HCT116 (cell line): ENCODE data around the gene DHRS2. TPM values are rescaled to one million over a fixed set of nuclear protein-coding genes. Genes with fewer than 3 reads are reported as not detected.

Experiments
- ATAC-seq: fragments of 200-7000 bp; cut with Tn5 transposase; 2 replicates; pipeline ENCODE4 v1.9.1; 2020; ENCODE audit warnings: mild to moderate bottlenecking, moderate library complexity
- BruUV-seq: library from RNA; stranded (reverse); fragments of 400-500 nt; replicated peaks from 2 replicates; lab custom pipeline; 2021; lab: Mats Ljungman, UMichigan
- CTCF ChIA-PET: fragments of 300-600 bp; sonication (Branson Sonifier 250); formaldehyde crosslinking; loops from one replicate; lab custom pipeline; 2021; ENCODE audit warnings: antibody characterized with exemption; lab: Charles Lee
- POLR2A ChIA-PET: fragments of 300-600, 350-600 bp; sonication (Branson Sonifier 250); formaldehyde crosslinking; loops from one replicate; lab custom pipeline; 2021; ENCODE audit warnings: antibody characterized with exemption; lab: Charles Lee
- RAD21 ChIA-PET, 2 experiments: fragments of 300-600 bp; sonication (Branson Sonifier 250); formaldehyde crosslinking; loops; one replicate each; lab custom pipeline; 2023; ENCODE audit warnings: low total read pairs in 2 of 2; ENCODE audit not compliant: uncharacterized antibody in 2 of 2, unreplicated experiment in 2 of 2, low non-redundant PET in 1 of 2; lab: Charles Lee
- DNase-seq: peaks from one replicate; pipeline ENCODE4 v3.0.0-alpha.2; 2010; ENCODE audit warnings: low read depth, low spot score
- H2AFZ ChIP-seq: fragments of 200-600 bp; shearing (Covaris generic), sonication (generic); 2 replicates; pipeline ENCODE4 v1.6.1; 2017; ENCODE audit warnings: low read depth, mixed run types, mixed read lengths, antibody characterized with exemption, low read length; ENCODE audit not compliant: poor library complexity, severe bottlenecking
- H3K27ac ChIP-seq: 2 replicates; pipeline ENCODE4 v1.5.1; 2012; ENCODE audit warnings: low read depth, low read length
- H3K27me3 ChIP-seq: fragments of 200-600 bp; sonication (generic); 2 replicates; pipeline ENCODE4 v1.6.1; 2016; ENCODE audit warnings: mixed run types, low read length, mixed read lengths; ENCODE audit not compliant: insufficient read depth
- H3K36me3 ChIP-seq, 2 experiments: fragments of 200-500 bp in 1 of 2; fragments of 200-600 bp in 1 of 2; sonication (Bioruptor generic) in 1 of 2; sonication (generic) in 1 of 2; 2 replicates each; pipeline versions ENCODE4 v1.5.1 to v1.6.1; 2014 to 2016; ENCODE audit warnings: low read length in 2 of 2, inconsistent platforms in 1 of 2, mixed read lengths in 1 of 2, mixed run types in 1 of 2; ENCODE audit not compliant: insufficient read depth in 2 of 2, control insufficient read depth in 1 of 2
- H3K4me1 ChIP-seq, 2 experiments: fragments of 200-600 bp in 1 of 2; sonication (generic) in 1 of 2; 2 replicates each; pipeline versions ENCODE4 v1.5.1 to v1.6.1; 2012 to 2017; ENCODE audit warnings: low read length in 2 of 2, inconsistent platforms in 1 of 2, mild to moderate bottlenecking in 1 of 2, mixed read lengths in 1 of 2, mixed run types in 1 of 2, moderate library complexity in 1 of 2; ENCODE audit not compliant: insufficient read depth in 2 of 2, control insufficient read depth in 1 of 2
- H3K4me2 ChIP-seq: fragments of 200-600 bp; sonication (generic); 2 replicates; pipeline ENCODE4 v1.6.1; 2017; ENCODE audit warnings: mixed run types, low read length, mixed read lengths
- H3K4me3 ChIP-seq, 2 experiments: fragments of 200-600 bp in 1 of 2; sonication (generic) in 1 of 2; replicated peaks in 1 of 2; 2 replicates each; pipeline ENCODE4 v1.5.1; 2011 to 2016; ENCODE audit warnings: low read length in 2 of 2, control low read depth in 1 of 2, low read depth in 1 of 2, mild to moderate bottlenecking in 1 of 2, mixed read lengths in 1 of 2, mixed run types in 1 of 2
- H3K79me2 ChIP-seq: fragments of 200-600 bp; sonication (generic); 2 replicates; pipeline ENCODE4 v1.6.1; 2017; ENCODE audit warnings: mild to moderate bottlenecking, mixed run types, low read length, moderate library complexity, mixed read lengths; ENCODE audit not compliant: insufficient read depth
- H3K9ac ChIP-seq: fragments of 200-600 bp; sonication (generic); 2 replicates; pipeline ENCODE4 v1.6.1; 2016; ENCODE audit warnings: low read length, mixed read lengths
- H3K9me2 ChIP-seq: fragments of 200-600 bp; sonication (generic), shearing (Covaris generic); 2 replicates; pipeline ENCODE4 v1.6.1; 2017; ENCODE audit warnings: mixed run types, mild to moderate bottlenecking, moderate library complexity; ENCODE audit not compliant: insufficient read depth
- H3K9me3 ChIP-seq, 2 experiments: fragments of 200-500 bp in 1 of 2; fragments of 200-600 bp in 1 of 2; sonication (Bioruptor generic) in 1 of 2; sonication (generic) in 1 of 2; 2 replicates each; pipeline ENCODE4 v1.6.1; 2014 to 2017; ENCODE audit warnings: low read length in 2 of 2, mixed read lengths in 2 of 2, inconsistent platforms in 1 of 2, low read depth in 1 of 2, mild to moderate bottlenecking in 1 of 2, mixed run types in 1 of 2, moderate library complexity in 1 of 2; ENCODE audit not compliant: control insufficient read depth in 1 of 2, insufficient read depth in 1 of 2
- H4K20me1 ChIP-seq: fragments of 200-600 bp; sonication (generic), shearing (Covaris generic); 2 replicates; pipeline ENCODE4 v1.6.1; 2017; ENCODE audit warnings: mixed run types, mild to moderate bottlenecking, moderate library complexity; ENCODE audit not compliant: insufficient read depth
- CBX3 ChIP-seq: IDR thresholded peaks from 2 replicates; pipeline ENCODE4 v1.6.1; 2012; ENCODE audit warnings: low read depth
- CTCF ChIP-seq, 3 experiments: fragments of 200-600 bp in 1 of 3; sonication (generic) in 1 of 3; IDR thresholded peaks in 2 of 3; conservative IDR thresholded peaks in 1 of 3; 2 replicates each; pipeline ENCODE4 v1.5.1; 2012 to 2017; ENCODE audit warnings: low read depth in 2 of 3, low read length in 2 of 3, antibody characterized with exemption in 1 of 3, borderline replicate concordance in 1 of 3, control low read depth in 1 of 3, mild to moderate bottlenecking in 1 of 3, mixed read lengths in 1 of 3, mixed run types in 1 of 3, moderate library complexity in 1 of 3; ENCODE audit not compliant: insufficient read depth in 1 of 3
- EGR1 ChIP-seq: IDR thresholded peaks from 2 replicates; pipeline ENCODE4 v1.6.1; 2012; ENCODE audit warnings: low read depth
- ELF1 ChIP-seq: IDR thresholded peaks from 2 replicates; pipeline ENCODE4 v1.6.1; 2012; ENCODE audit warnings: low read depth, borderline replicate concordance
- EZH2 ChIP-seq: fragments of 200-600 bp; sonication (generic); IDR thresholded peaks from 2 replicates; pipeline ENCODE4 v1.6.1; 2017; ENCODE audit warnings: antibody characterized with exemption, mixed run types
- EZH2phosphoT487 ChIP-seq: fragments of 200-600 bp; IDR thresholded peaks from 2 replicates; pipeline ENCODE4 v1.6.1; 2018; ENCODE audit warnings: antibody characterized with exemption, borderline replicate concordance
- FOSL1 ChIP-seq: IDR thresholded peaks from 2 replicates; pipeline ENCODE4 v1.6.1; 2012; ENCODE audit warnings: low read depth
- JUND ChIP-seq: IDR thresholded peaks from 2 replicates; pipeline ENCODE4 v1.6.1; 2012
- MAX ChIP-seq: IDR thresholded peaks from 2 replicates; pipeline ENCODE4 v1.6.1; 2012
- POLR2A ChIP-seq: IDR thresholded peaks from 2 replicates; pipeline ENCODE4 v1.7.0; 2011; ENCODE audit warnings: borderline replicate concordance; ENCODE audit not compliant: insufficient read depth, insufficient read length; ENCODE audit errors: extremely low read depth
- POLR2AphosphoS5 ChIP-seq: IDR thresholded peaks from 2 replicates; pipeline ENCODE4 v1.6.1; 2011; ENCODE audit warnings: mild to moderate bottlenecking, low read depth, low read length, moderate library complexity
- REST ChIP-seq: IDR thresholded peaks from 2 replicates; pipeline ENCODE4 v1.6.1; 2012; ENCODE audit warnings: low read depth
- TCF7L2 ChIP-seq: IDR thresholded peaks from 2 replicates; pipeline ENCODE4 v1.7.0; 2011; ENCODE audit warnings: borderline replicate concordance, inconsistent platforms; ENCODE audit not compliant: insufficient read depth, insufficient read length; ENCODE audit errors: extremely low read depth
- YY1 ChIP-seq: IDR thresholded peaks from 2 replicates; pipeline ENCODE4 v1.6.1; 2011; ENCODE audit warnings: low read length, low read depth, moderate library complexity, mild to moderate bottlenecking; ENCODE audit not compliant: insufficient replicate concordance; ENCODE audit errors: extremely low read depth
- ZFX ChIP-seq: fragments of 450-650 bp; IDR thresholded peaks from 2 replicates; pipeline ENCODE4 v1.6.1; 2017
- ZNF274 ChIP-seq: fragments of 200-500 bp; sonication (Bioruptor generic); IDR thresholded peaks from 2 replicates; pipeline ENCODE4 v1.6.1; 2014; ENCODE audit warnings: mild to moderate bottlenecking, low read depth, low read length, inconsistent platforms
- intact Hi-C: fragments of 100-400 bp; cut with micrococcal nuclease; formaldehyde crosslinking; loops from 2 replicates; pipeline ENCODE4 v1.10.0; 2022
- total RNA-seq: library from RNA; stranded (reverse); gene quantifications from one replicate; pipeline ENCODE4 v1.2.1, GENCODE V29; 2021; ENCODE audit not compliant: unreplicated experiment

Gene DHRS2
- total RNA-seq, 1 experiment from 2014 or later, result 10.0 TPM

- Histone ChIP-seq H3K4me1 (no peaks in the 10 kb centered on the region), H3K79me2 (no peaks in the 10 kb centered on the region), H3K27me3 (no peaks in the 10 kb centered on the region), H3K9ac (no peak overlapping the region), H3K9me2 (no peaks in the 10 kb centered on the region), H3K36me3 (no peaks in the 10 kb centered on the region), H3K4me3 (no peak overlapping the region), H3K27ac (no peak overlapping the region), H3K4me2 (no peak overlapping the region), H2AFZ (no peak overlapping the region), H3K9me3 (peaks cover 12 to 21% of the 10 kb centered on the region in 2 experiments; a peak in 3 of 4 replicates), H4K20me1 (no peaks in the 10 kb centered on the region)
- DNase-seq (peak; percentile 10), ATAC-seq (no peak)
- TF ChIP-seq POLR2AphosphoS5 (no peak), CBX3 (peak; percentile 18; the same call in 1 of the 2 replicates)
- intact Hi-C loops, result no loop called here
- RAD21 ChIA-PET, result no interaction called here
- POLR2A ChIA-PET, result no interaction called here
- BruUV-seq, result no TSS peak
- CTCF ChIA-PET, result no interaction called here
Observed at GRCh38 chr14:23624830-23625404, 11.2 kb upstream of the DHRS2 start.

- Histone ChIP-seq H3K4me3 (no peak overlapping the region), H3K4me1 (peaks cover 4 to 6% of the 10 kb centered on the region in 2 experiments; a peak in 3 of 4 replicates), H3K36me3 (no peaks in the 10 kb centered on the region), H3K9ac (no peak overlapping the region), H3K27me3 (no peaks in the 10 kb centered on the region), H4K20me1 (no peaks in the 10 kb centered on the region), H3K79me2 (no peaks in the 10 kb centered on the region), H3K9me2 (no peaks in the 10 kb centered on the region), H3K4me2 (no peak overlapping the region), H3K9me3 (peaks cover 12 to 21% of the 10 kb centered on the region in 2 experiments; a peak in 3 of 4 replicates), H2AFZ (no peak overlapping the region), H3K27ac (no peak overlapping the region)
- no peak for ATAC-seq
- intact Hi-C loops, result no loop called here
- ChIA-PET CTCF (no interaction called here), POLR2A (no interaction called here), RAD21 (no interaction called here)
- DNase-seq, result no peak
- BruUV-seq, result no TSS peak
- TF ChIP-seq CTCF (IDR thresholded peaks at IDR 0.05 in 2 of 3, conservative IDR thresholded peaks at IDR 0.05 in 1 of 3; ENCODE audit: borderline replicate concordance in 1 of 3, insufficient read depth in 1 of 3, low read depth in 2 of 3, low read length in 2 of 3), result no peak
- TF ChIP-seq MAX, result no peak
- TF ChIP-seq YY1, result no peak
- no peak for TF ChIP-seq TCF7L2
- no peak for TF ChIP-seq JUND
- no peak for TF ChIP-seq FOSL1
- TF ChIP-seq ZNF274, result no peak
- TF ChIP-seq EZH2, result no peak
- no peak for TF ChIP-seq ELF1
- TF ChIP-seq EGR1, result no peak
- no peak for TF ChIP-seq REST
- TF ChIP-seq POLR2A, result no peak
- TF ChIP-seq ZFX, result no peak
- no peak for TF ChIP-seq CBX3
- TF ChIP-seq EZH2phosphoT487, result no peak
Observed at GRCh38 chr14:23626946-23627345, 9.2 kb upstream of the DHRS2 start.
